GM18951 (cell line): ENCODE data around the gene CDK11B.

Experiments
- POLR2A ChIP-seq: IDR thresholded peaks from 4 replicates; pipeline ENCODE4 v1.6.1; 2011; ENCODE audit warnings: mild to moderate bottlenecking; ENCODE audit not compliant: insufficient read length, insufficient read depth; ENCODE audit errors: extremely low read depth
- in situ Hi-C: fragments of 300-500 bp; cut with MboI; formaldehyde crosslinking; loops from one replicate; pipeline ENCODE4 v1.12.0; 2022; ENCODE audit warnings: low sequenced_read_pairs, mixed read lengths, inconsistent platforms; ENCODE audit not compliant: unreplicated experiment

The CDK11B gene

DNA sequence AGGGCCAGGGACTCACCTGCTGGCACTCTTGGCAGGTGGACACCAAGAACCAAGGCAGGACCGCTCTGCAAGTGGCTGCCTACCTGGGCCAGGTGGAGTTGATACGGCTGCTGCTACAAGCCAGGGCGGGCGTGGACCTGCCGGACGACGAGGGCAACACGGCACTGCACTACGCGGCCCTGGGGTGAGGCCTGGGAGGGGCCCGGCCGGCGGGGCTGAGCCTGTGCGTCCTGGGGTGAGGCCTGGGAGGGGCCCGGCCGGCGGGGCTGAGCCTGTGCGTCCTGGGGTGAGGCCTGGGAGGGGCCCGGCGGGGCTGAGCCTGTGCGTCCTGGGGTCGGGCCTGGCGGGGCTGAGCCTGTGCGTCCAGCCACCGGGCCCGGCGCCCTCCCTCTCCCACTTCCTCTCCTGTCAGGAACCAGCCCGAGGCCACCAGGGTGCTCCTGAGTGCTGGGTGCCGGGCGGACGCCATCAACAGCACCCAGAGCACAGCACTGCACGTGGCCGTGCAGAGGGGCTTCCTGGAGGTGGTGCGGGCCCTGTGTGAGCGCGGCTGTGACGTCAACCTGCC lies 31.5 kb downstream of the CDK11B start:
- in situ Hi-C loops, result no loop called here
- TF ChIP-seq POLR2A, result no peak

DNA sequence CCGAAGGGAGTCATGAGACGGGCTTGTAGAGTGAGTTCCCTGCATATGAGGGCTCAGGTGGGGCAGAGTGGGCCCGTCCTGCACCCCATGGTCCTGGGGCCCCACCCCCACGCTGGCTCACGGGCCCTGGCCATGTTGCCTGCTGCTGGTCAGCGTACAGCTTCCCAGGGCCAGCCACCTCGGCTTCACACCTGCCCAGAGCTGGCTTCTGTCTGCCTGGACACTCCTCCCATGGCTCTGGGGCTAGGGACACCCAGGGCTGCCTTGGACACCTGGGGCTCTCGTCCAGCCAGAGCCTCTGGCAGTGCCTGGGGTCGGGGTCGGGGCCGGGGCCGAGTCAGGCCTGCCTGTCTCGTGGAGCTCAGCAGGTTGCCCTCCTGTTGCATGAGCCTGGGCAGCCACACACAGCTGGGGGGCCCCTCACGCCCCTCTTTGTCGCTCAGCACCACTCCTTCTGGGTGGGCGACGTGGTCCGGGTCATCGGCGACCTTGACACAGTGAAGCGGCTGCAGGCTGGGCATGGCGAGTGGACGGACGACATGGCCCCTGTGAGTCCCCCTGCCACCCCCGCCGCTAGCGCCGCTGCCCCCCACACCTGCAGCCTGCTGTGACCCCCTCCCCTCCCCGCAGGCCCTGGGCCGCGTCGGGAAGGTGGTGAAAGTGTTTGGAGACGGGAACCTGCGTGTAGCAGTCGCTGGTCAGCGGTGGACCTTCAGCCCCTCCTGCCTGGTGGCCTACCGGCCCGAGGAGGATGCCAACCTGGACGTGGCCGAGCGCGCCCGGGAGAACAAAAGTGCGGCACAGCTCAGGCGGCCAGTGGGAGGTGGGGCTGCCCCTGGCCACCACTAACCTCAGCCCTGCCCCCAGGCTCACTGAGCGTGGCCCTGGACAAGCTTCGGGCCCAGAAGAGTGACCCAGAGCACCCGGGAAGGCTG lies 32.3 kb downstream of the CDK11B start:
- in situ Hi-C loops, result no loop called here
- no peak for TF ChIP-seq POLR2A

DNA sequence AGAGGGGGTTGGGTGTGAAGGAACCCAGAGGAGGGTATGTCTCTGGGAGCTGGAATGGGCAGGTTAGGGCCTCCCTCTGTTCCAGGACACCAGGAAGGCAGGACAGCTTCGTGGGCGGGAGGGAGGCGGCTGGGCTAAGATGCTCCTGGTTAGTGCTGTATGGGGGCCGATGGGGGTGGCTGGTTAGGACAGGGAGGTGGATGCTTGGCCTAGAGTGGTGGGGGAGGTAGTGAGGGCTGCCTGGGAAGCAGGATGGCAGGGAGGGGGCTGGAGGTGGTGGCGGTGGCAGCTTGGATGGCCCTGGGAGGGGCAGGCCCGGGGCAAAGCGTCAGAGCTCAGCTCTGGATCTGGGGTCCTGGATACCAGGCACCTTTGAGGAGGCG lies 33.0 kb downstream of the CDK11B start:
- TF ChIP-seq POLR2A, result no peak
- in situ Hi-C loops, result no loop called here

DNA sequence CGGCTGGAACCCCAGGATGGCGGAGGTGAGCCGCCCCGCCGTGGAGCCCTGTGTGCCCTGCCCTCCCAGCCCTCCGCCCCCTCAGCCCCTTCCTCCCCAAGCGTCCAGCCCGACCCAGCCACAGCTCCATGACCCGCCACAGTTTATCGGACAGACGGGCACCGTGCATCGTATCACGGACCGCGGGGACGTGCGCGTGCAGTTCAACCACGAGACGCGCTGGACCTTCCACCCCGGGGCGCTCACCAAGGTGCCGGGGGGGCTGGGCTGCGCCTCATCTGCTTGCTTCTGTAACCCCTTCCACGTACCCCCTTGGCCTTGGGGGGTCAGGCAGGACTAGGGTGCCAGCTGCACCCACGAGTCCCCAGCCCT lies 33.4 kb downstream of the CDK11B start:
- TF ChIP-seq POLR2A, result no peak
- in situ Hi-C loops, result no loop called here

DNA sequence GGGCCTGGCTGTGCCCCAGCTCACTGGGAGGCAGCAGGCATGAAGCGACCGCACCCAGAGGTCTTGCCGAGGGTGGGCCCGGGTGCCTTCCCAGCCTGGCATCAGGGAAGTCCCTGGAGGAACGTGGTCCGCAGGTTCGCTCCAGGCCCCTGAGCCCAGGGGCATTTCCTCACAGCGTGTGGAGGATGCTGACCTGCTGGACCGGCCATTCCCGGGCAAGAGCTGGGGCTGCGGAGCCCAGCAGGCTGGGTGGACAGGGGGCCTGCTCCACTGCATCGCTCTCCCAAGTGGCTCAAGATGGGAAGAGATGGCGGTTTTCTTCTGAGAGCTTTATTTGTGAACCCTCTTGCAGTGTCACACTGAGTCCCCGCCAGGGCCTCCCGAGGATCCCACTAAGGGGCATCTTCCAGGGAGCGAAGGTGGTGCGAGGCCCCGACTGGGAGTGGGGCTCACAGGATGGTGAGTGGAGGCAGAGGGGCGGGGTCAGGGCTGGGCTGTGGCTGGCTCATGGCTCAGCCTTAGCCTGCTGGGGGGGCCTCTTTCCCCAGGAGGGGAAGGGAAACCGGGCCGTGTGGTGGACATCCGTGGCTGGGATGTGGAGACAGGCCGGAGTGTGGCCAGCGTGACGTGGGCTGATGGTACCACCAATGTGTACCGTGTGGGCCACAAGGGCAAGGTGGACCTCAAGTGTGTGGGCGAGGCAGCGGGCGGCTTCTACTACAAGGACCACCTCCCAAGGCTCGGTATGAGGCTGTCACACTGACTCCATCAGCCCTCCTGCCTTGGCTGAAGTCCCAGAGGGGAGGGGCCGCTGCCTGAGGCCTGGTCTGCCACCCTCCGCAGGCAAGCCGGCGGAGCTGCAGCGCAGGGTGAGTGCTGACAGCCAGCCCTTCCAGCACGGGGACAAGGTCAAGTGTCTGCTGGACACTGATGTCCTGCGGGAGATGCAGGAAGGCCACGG lies 34.1 kb downstream of the CDK11B start:
- no peak for TF ChIP-seq POLR2A
- in situ Hi-C loops, result no loop called here

DNA sequence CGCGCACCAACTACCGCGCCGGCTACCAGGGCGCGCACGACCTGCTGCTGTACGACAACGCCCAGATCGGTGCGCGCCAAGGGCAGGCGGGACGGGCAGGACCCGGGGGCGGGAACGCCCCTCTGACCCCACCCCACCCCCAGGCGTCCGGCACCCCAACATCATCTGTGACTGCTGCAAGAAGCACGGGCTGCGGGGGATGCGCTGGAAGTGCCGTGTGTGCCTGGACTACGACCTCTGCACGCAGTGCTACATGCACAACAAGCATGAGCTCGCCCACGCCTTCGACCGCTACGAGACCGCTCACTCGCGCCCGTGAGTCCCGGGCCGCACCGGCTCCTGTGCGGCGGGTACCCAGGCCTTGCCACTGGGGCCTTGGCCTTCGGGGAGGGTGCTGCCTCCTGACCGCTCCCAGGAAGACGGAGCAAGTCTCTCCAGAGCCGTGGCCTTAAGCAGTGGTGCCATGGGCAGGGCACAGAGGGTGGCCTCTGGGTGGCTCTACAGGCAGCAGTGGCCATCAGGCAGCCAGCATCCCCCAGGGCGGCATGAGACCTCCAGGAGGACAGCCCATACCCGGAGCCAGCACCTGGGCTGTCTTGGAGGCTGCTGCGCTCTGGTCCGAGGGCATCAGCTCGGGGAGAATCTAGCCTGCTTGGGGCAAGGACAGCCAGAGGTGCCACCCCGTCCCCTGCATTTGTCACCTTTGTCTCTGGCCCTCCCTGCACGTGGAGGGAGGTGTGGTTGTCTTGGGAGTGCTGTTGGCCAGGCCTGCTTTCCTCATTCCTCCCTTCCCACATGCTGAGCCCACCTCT lies 35.0 kb downstream of the CDK11B start:
- no peak for TF ChIP-seq POLR2A
- in situ Hi-C loops, result no loop called here

DNA sequence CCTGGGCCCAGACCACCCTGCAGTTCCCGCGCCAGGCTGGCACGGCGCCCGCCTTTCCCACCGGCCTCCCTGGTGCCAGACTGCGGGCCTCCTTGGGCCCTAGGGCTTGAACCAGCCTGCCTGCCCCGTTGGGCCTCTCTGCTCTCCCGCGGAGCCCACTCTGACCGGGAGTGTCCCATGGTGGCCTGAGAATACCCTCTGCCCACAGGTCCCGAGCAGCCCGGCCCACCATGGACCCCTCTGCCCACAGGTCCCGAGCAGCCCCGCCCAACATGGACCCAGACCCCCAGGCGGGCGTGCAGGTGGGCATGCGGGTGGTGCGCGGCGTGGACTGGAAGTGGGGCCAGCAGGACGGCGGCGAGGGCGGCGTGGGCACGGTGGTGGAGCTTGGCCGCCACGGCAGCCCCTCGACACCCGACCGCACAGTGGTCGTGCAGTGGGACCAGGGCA lies 35.6 kb downstream of the CDK11B start:
- no peak for TF ChIP-seq POLR2A
- in situ Hi-C loops, result no loop called here

DNA sequence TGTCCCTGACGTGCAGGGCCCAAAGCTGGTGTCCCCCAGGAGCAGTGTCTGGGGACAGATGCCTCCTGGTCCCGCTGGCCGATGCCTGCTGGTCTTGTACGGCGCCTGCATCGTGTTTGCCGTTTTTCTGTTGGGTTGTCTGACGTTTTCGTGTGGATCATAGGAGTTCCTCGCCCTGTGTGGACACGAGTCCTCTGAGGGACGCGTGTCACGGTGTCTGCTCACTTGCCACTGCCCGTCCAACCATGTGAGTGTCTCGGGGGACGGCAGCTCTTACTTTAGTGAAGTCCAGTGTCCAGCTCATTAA lies 36.1 kb downstream of the CDK11B start:
- in situ Hi-C loops, result no loop called here
- no peak for TF ChIP-seq POLR2A

DNA sequence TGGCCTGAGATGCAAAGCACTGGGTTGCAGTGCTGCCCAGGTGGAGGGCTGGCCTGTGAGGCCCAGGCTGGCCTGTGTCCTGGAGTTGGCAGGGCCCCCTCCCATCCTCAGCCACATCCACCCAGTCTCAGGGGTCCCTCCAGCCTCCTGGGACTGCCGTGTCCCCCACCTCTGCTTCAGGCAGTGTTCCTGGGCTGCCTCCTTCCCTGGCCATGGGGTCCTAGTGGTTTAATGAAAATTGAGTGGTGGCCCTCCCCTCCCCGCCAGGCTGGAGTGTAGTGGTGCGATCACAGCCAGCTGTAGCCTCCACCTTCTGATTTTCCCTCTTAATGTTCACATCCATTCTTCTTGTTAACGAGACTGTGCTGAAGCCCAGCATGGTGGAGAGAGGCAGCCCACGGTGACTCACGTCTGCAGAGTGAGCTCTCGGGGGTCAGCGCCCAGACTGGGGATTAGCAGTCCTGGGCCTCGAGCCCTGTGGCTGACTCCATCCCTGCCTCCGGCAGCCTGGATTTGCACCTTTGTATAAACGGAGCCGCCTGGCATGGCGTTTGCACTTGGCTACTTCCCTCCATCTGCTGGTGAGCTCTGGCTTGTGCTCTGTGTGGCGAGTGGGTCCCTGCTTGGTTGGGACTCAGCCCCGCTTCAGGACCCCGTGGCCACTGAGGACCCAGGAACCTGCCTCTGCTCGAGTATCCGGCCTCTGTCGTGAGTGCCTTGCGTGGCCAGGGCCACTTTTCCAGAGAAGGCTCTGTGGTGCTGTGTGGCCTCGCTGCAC lies 36.6 kb downstream of the CDK11B start:
- in situ Hi-C loops, result no loop called here
- TF ChIP-seq POLR2A, result no peak

DNA sequence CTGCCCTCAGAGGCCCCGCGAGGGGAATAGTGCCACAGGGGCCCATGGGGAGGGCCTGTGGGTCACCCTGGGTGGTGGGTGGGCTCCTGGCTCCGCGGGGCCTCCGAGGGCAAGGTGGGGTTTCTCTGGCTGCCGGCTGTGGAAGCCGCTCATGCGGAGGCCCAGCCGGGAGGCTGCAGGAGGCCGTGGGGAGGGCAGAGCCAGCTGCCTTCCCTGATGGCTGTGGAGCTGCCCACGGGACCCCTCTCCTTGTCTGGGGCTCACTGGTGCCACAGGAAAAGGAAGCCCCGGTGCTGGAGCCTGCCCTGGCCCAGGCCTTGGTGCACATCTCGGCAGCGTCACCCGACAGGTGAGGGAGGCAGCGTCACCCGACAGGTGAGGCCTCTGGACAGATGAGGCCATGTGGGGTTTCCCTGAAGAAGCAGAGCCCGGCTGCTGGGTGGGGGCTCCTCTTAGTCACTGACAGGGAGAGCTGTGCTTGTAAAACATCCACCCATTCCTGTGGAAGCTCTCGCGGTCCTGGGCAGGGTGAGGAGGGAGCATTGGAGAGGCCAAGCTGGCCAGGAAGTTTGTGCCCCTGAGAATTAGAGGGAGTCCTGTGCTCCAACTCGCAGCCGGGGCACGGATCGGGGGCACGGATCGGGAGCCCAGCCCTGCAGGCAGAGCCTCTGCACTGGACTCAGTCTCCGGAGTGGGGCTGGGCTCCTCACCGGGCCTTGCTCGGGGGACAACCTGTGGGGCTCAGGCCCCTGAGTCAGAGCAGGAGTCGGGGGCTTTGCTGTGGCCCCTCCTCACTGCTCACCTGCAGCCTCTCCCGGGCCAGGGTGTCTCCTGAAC lies 37.4 kb downstream of the CDK11B start:
- in situ Hi-C loops, result no loop called here
- no peak for TF ChIP-seq POLR2A

DNA sequence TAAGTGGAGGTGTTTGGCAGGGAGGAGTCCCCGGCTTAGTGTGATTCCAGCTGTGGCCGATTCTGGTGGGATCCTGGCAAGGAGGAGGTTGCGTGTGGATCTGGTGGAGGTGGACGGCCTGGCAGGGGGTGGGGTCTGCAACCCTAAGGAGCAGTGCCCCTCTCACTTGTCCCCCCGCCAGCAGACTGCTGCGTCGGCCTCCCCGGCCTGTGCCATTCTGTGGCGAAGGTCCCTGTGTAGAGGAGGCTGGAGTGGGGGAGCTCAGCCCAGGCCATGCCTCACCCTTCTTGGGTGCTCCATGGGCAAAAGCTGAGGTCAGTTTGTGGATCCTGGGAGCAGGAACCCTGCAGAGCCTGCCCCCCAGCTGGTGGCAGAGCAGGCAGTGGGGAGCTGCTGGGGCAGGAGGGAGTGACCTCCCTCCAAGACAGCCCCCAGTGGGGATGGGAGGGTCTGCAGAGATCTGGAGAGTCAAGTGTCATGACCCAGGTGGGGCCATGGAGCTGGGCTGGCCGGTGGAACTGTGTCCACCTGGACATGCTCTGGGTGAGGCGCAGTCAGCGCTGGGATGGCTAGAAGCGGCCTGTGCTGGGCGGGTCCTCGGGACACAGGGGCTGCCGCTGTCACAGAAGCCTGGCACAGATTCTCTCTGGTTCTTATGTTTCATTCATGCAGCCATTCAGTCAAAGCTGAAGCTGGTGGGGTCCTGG lies 38.2 kb downstream of the CDK11B start:
- no peak for TF ChIP-seq POLR2A
- in situ Hi-C loops, result no loop called here
